Mucosa of descending colon (tissue), 3 donors: Measurements from ENCODE around the gene ARHGEF38. TPM values are rescaled to one million over a fixed set of nuclear protein-coding genes. Genes with fewer than 3 reads are reported as not detected.

ENCODE experiments used
- ATAC-seq: fragments of 200-7000 bp; cut with Tn5 transposase; one replicate; pipeline ENCODE4 v1.9.1; 2020; ENCODE audit warnings: mild to moderate bottlenecking, moderate library complexity
- DNase-seq, 3 donors: peaks; one replicate each; pipeline ENCODE4 v3.0.0-alpha.2; 2020
- H3K36me3 ChIP-seq: fragments of 200-600 bp; one replicate; pipeline ENCODE4 v1.8.0; 2021; ENCODE audit warnings: low read depth, mild to moderate bottlenecking
- H3K4me1 ChIP-seq: fragments of 200-600 bp; one replicate; pipeline ENCODE4 v1.8.0; 2021; ENCODE audit warnings: low read depth, mild to moderate bottlenecking
- H3K4me3 ChIP-seq: fragments of 200-600 bp; one replicate; pipeline ENCODE4 v1.8.0; 2021; ENCODE audit warnings: mild to moderate bottlenecking
- H3K9me3 ChIP-seq: fragments of 200-600 bp; one replicate; pipeline ENCODE4 v1.8.0; 2021; ENCODE audit warnings: mild to moderate bottlenecking
- intact Hi-C, 2 donors: fragments of 100-400 bp; cut with DNase I in 1 of 2; cut with micrococcal nuclease in 1 of 2; formaldehyde crosslinking; loops; one replicate each; pipeline versions ENCODE4 v1.11.0 to v1.11.1; 2022; cut with DNase I, micrococcal nuclease
- total RNA-seq, 3 donors: library from RNA; stranded (reverse); fragmentation: NEBNext Ultra II Directional in 2 of 3; extraction: Animal tissue kit (Norgen Biotek cat#: 25700) in 2 of 3; gene quantifications; one replicate each; pipeline versions ENCODE4 v1.2.1 to v1.2.4, GENCODE V29; 2021 to 2023
- TF ChIP-seq, protein P1 (sequence below): fragments of 200-600 bp; IDR thresholded peaks from one replicate; pipeline ENCODE4 v1.8.0; 2022; ENCODE audit warnings: antibody characterized with exemption, mild to moderate bottlenecking
- donor health status: DM: no; HTN: no; CAD: no; lungs with moderate emphysema.
- donor health status: DM: no; HTN: no; CAD: no.
- donor health status: DM: no; HTN: yes; CAD: no.

ARHGEF38 gene
- total RNA-seq, 3 donors from 2014 or later, result 6.1 to 21.1 (median 17.8) TPM

DNA sequence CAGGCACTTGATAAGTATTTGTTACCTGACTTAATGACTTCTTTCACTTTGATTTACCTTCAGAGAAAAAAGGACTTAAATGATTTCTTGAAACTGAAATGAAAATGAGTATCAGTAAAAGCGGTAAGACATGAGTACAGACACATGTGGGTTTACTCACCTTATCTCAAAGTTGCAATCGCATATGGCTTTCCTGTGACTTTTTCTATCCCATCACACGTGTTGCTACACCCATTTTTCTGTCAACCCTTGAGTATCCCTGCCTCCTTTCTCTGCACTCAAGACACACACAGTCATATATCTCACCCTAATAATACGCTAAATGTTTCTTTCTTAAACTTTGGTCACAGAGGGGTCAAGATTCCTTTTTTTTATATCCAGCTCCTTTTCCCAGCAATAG is 11.0 kb upstream of the ARHGEF38 start:
- TF ChIP-seq, protein P1, sequence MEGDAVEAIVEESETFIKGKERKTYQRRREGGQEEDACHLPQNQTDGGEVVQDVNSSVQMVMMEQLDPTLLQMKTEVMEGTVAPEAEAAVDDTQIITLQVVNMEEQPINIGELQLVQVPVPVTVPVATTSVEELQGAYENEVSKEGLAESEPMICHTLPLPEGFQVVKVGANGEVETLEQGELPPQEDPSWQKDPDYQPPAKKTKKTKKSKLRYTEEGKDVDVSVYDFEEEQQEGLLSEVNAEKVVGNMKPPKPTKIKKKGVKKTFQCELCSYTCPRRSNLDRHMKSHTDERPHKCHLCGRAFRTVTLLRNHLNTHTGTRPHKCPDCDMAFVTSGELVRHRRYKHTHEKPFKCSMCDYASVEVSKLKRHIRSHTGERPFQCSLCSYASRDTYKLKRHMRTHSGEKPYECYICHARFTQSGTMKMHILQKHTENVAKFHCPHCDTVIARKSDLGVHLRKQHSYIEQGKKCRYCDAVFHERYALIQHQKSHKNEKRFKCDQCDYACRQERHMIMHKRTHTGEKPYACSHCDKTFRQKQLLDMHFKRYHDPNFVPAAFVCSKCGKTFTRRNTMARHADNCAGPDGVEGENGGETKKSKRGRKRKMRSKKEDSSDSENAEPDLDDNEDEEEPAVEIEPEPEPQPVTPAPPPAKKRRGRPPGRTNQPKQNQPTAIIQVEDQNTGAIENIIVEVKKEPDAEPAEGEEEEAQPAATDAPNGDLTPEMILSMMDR, result no peak
- Histone ChIP-seq H3K36me3 (no peaks in the 10 kb centered on the region), H3K4me3 (no peak overlapping the region), H3K4me1 (peaks cover 14% of the 10 kb centered on the region), H3K9me3 (no peaks in the 10 kb centered on the region)
- peak; percentile 52 for ATAC-seq
- intact Hi-C loops, result no loop called here
- no peak for DNase-seq

DNA sequence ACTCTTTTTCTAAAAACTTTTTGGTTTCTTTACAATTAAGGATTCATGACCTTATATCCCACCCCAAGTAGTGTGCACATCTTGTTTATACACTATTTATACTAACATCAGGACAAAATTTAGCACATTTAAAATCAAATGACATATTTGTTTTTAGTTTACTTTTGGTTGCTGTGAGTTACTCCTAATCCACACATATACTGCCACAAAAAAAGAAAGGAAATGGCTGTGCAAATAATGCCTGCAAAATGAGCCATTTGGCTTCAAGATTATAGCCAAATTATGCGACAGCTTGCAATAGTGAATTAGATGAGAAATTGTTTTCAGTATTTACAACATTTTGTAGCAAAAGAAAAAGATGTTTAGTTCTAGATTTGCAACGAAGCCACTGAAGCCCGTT is 10.4 kb upstream of the ARHGEF38 start:
- H3K4me3 ChIP-seq, result no peak overlapping the region
- no peaks in the 10 kb centered on the region for H3K9me3 ChIP-seq
- intact Hi-C loops, result no loop called here
- peaks cover 14% of the 10 kb centered on the region for H3K4me1 ChIP-seq
- TF ChIP-seq, protein P1, result no peak
- DNase-seq (no peak), ATAC-seq (peak; percentile 27)
- no peaks in the 10 kb centered on the region for H3K36me3 ChIP-seq

DNA sequence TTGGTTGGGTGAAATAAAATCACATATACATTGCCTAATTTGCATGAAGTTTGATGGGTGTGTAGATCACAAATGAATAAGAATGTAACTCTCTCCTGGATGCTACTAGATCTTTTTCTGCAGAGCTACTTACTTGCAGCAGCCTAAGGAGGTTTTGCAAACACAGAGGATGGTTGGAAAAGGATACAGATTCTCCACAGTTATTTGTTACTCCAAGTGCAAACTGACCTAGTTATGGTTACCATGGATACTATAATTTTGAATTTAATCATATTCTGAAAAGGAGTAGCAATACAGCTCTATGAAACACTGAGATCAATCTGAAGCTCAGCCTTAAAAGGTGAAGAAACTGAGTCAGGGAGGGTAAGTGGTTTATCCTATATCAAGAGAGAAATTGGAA is 9.1 kb upstream of the ARHGEF38 start:
- peaks cover 14% of the 10 kb centered on the region for H3K4me1 ChIP-seq
- no peaks in the 10 kb centered on the region for H3K36me3 ChIP-seq
- TF ChIP-seq, protein P1, result no peak
- ATAC-seq, result no peak
- no peaks in the 10 kb centered on the region for H3K9me3 ChIP-seq
- no peak overlapping the region for H3K4me3 ChIP-seq
- no peak for DNase-seq
- intact Hi-C loops, result no loop called here

DNA sequence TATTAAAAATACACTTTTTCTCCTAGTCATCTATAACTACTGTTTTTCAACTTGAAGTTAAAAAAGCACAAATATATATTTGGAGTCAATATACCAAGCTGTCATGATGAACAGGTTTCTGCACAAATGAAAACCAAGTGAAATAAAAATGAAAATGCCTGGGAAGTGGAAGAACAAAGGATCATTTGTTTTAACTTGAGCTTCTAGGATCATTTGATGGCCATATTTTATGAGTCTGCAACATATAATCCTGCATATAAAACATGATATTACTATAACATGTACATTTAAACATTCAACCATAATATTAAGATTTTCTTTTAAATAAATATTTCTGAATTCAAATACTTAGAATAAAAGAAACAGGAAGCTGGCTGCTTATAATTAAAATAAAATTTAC is 8.5 kb upstream of the ARHGEF38 start:
- intact Hi-C loops, result no loop called here
- H3K36me3 ChIP-seq, result no peaks in the 10 kb centered on the region

DNA sequence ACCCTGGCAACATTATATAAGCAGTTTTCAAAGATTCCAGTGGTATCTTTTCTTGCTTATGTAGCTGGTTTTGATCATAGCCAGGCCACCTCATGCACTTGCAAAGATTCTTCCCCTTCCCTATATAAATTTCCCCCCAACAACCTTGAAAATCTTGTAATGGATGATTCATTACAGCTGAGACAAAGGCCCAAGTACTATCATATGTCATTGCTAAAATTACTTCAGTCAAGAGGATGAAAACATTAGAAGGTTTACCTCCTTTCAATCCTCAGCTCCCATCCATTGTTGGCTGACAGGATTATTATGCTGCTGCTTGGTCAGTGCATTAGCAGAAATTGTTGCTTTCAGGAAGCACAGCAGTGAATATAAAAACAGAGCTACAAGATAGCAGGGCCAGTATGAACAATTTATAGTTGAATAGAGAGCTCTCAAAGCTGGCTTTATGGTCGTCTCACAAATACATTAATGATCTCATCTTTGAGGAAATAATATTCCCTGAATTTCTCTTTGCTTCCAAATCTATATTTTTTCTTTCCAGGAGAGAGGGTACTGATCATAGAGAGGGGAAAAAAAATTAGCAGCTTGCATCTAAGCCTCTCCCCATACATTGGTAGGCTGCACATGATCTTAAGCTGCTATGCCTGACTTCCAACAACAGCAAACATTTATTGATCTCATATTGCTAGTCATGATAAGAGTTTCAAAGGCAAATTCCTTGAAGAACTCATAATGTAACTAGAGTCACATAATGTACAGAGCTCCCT is 7.7 kb upstream of the ARHGEF38 start:
- ATAC-seq (peak; percentile 25), DNase-seq (no peak)
- no peaks in the 10 kb centered on the region for H3K36me3 ChIP-seq
- no peak overlapping the region for H3K4me3 ChIP-seq
- intact Hi-C loops, result no loop called here
- H3K4me1 ChIP-seq, result peaks cover 14% of the 10 kb centered on the region
- TF ChIP-seq, protein P1, result no peak
- no peaks in the 10 kb centered on the region for H3K9me3 ChIP-seq

More for the DNA sequence above, 8.5 kb upstream of the ARHGEF38 start:
- peaks cover 14% of the 10 kb centered on the region for H3K4me1 ChIP-seq
- TF ChIP-seq, protein P1, result no peak
- H3K4me3 ChIP-seq, result no peak overlapping the region
- H3K9me3 ChIP-seq, result no peaks in the 10 kb centered on the region
- ATAC-seq (peak; percentile 71), DNase-seq (no peak)
